ENCODE results near the gene TSFM.
A peak's percentile ranks its signal among the peaks of the same experiment; 100 is the strongest.

Gene TSFM

DNA sequence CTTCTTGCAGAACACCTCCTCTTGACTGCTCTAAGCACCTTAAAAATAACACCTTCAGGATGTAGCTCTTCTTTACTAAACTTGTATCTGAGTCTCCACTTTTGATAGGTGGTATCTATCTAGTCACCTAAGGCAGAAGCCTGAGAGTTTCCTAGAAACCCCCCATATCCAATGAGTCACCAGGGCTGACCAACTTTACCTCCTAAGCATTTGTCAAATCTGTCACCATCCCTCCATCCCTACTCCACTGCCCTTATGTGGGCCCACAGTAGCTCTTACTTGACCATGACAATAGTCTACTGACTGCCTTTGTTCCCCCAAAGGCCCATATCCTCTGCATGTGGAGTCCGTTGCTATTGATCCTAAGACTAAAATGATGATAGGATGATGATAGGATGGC lies 20.0 kb downstream of the TSFM start:
- DNase-seq (ENCODE audit: extremely low read depth, low read depth), result no peak

DNA sequence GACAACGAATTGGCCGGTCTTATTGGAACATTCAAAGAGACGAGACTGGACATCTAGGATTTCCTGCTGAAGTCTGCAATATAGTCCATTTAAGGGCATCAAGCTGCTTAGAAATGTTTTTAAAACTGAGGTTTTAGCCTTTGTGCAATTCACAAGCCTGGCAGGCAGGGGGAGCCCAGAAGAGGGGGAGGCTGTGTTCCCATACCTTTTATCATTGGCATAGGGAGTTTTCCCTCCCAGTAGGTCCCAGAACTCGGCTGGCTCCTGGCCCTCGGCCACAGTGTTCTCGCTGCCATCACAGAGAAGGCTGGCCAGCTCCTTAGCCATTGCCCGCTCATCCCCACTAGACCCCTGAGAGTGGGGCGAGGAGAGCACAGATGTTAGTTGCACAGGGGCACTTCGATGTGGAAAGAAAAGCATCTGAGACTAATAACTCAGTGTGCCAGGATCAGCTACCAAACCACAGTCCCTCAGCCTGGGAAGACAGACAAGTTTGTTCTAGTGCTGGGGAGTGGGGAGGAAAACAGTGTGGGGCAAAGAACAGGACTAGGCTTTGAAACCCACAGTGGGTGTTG lies 20.8 kb downstream of the TSFM start:
- DNase-seq (ENCODE audit: extremely low read depth, low read depth), result no peak
- TF ChIP-seq, protein P1, sequence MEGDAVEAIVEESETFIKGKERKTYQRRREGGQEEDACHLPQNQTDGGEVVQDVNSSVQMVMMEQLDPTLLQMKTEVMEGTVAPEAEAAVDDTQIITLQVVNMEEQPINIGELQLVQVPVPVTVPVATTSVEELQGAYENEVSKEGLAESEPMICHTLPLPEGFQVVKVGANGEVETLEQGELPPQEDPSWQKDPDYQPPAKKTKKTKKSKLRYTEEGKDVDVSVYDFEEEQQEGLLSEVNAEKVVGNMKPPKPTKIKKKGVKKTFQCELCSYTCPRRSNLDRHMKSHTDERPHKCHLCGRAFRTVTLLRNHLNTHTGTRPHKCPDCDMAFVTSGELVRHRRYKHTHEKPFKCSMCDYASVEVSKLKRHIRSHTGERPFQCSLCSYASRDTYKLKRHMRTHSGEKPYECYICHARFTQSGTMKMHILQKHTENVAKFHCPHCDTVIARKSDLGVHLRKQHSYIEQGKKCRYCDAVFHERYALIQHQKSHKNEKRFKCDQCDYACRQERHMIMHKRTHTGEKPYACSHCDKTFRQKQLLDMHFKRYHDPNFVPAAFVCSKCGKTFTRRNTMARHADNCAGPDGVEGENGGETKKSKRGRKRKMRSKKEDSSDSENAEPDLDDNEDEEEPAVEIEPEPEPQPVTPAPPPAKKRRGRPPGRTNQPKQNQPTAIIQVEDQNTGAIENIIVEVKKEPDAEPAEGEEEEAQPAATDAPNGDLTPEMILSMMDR (IDR thresholded peaks at IDR 0.05; ENCODE audit: low read depth, low read length), result peak; percentile 81

More for the DNA sequence above, 20.0 kb downstream of the TSFM start:
- TF ChIP-seq, protein P1 (IDR thresholded peaks at IDR 0.05; ENCODE audit: low read depth, low read length), result no peak

DNA sequence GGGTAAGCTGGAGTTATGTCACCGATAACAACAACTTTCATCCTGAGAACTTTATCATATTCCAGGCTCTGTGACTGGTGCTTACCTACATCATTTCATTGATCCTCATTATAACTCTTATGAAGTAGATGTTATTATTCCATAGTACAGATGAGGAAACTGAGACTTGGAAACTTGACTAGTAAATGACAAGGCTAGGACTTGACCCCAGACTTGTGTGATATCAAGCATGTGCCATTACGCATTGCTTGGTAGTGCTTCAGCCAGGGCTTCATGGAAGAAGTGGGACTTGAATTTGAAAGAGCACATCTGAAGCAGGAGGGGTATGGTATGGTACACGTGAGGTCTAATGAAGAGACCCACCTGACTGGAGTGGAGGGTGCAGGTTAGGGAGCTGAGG lies 24.1 kb downstream of the TSFM start:
- TF ChIP-seq, protein P1 (IDR thresholded peaks at IDR 0.05; ENCODE audit: low read depth, low read length), result no peak

DNA sequence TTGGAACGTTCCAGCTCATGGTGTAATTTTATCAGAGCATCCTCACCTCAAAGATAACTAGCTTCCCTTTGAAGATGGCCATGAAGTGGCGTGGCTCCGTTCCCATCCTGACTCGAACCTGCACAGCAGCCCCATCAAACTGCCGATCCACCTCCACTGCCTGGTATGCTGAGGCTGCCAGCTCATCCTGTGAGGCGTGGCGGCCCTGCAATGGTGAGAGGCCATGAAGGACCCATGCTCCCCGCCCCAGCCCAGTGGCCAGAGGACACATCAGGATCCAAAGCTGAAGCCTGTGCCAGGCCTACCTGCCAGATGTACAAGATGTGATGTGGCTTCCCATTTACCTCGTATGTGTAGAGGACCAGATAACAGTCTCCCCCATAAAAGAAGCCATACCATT lies 24.7 kb downstream of the TSFM start:
- no peak for DNase-seq (ENCODE audit: extremely low read depth, low read depth)
- TF ChIP-seq, protein P1 (IDR thresholded peaks at IDR 0.05; ENCODE audit: low read depth, low read length), result no peak

More for the DNA sequence above, 24.1 kb downstream of the TSFM start:
- DNase-seq (ENCODE audit: extremely low read depth, low read depth), result no peak

DNA sequence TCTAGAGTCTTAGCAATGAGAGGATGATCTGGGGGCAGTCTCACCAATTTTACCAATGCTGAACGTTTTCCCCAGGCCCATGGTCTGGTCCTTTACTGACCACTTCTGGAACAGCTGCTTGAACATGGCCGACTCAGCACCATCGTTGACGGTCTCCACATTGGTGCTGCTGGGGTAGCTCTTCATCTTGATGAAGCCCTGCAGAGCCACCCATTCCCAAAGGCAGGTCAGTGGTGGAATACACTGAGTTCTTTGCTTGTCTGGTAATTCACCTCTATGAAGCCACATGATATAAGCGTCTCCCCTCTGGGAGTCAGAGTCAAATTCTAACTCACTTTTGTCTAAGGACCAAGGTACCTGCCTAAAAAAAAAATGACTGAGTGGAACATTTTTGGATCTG lies 25.8 kb downstream of the TSFM start:
- TF ChIP-seq, protein P1 (IDR thresholded peaks at IDR 0.05; ENCODE audit: low read depth, low read length), result no peak
- DNase-seq (ENCODE audit: extremely low read depth, low read depth), result no peak

DNA sequence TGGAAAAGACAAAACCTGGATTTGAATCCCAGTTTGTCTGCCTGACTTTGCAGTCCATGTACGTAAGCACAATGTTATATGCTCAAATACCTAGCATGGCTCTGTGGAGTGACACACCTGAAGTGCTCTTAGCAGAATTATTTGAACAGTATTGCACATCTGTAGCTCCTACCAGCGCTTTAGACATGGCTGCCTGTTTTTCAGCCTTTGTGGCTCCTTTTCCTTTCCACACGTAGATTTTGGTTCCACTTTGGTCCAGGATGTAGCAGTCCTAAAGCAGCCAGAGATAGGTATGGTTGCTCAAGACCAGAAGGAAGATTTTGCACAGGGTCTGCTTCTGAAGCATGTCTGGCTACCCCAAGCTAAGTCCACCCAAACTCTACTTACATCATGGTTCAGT lies 26.8 kb downstream of the TSFM start:
- TF ChIP-seq, protein P1 (IDR thresholded peaks at IDR 0.05; ENCODE audit: low read depth, low read length), result no peak
- no peak for DNase-seq (ENCODE audit: extremely low read depth, low read depth)

DNA sequence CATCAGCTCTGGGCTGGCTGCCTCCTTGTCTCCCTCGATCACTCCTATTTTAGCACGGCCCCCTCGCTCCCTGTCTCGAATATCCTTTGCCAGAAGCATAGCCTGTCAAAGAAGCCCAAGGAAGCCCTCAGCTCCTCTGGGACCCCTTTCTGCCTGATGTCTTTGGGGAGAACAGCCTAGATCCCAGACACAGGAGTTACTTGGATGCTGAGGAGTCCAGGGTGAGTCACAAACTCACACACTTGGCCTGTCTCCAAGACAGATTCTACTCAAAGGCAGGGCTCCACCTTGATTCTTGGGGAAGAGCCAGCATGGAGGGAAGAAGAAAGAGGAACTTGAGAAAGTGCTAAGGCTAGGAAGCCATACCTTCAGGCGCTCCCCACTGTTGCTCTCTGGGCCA lies 27.9 kb downstream of the TSFM start:
- DNase-seq (ENCODE audit: extremely low read depth, low read depth), result no peak

More for the DNA sequence above, 27.9 kb downstream of the TSFM start:
- TF ChIP-seq, protein P1 (IDR thresholded peaks at IDR 0.05; ENCODE audit: low read depth, low read length), result no peak

All from AG09319 (cell line).